GM23248 (cell line): ENCODE data around the gene CFAP298.

Source experiments
- EZH2 ChIP-seq: fragments of 200-600 bp; sonication (generic); IDR thresholded peaks from 2 replicates; pipeline ENCODE4 v1.6.1; 2018; ENCODE audit warnings: antibody characterized with exemption, mild to moderate bottlenecking; ENCODE audit not compliant: insufficient read depth, poor library complexity, severe bottlenecking
- EZH2phosphoT487 ChIP-seq: fragments of 200-600 bp; sonication (generic); IDR thresholded peaks from 2 replicates; pipeline ENCODE4 v1.6.1; 2018; ENCODE audit warnings: antibody characterized with exemption, moderate library complexity, mild to moderate bottlenecking, low read depth; ENCODE audit not compliant: insufficient read depth

GRCh38 chr21:32576011-32576410, 36.2 kb downstream of the CFAP298 start:
- no peak for TF ChIP-seq EZH2
- no peak for TF ChIP-seq EZH2phosphoT487
